ENCODE data around the gene OR13C4. TPM values are rescaled to one million over a fixed set of nuclear protein-coding genes. Genes with fewer than 3 reads are reported as not detected.

OR13C4 gene
- total RNA-seq, 1 experiment from 2014 or later, result not detected

Other genes starting within 250 kb of the OR13C4 start
- gene OR13F1, start 22.9 kb downstream of the OR13C4 start, total RNA-seq (2014; rRNA removed), result not detected in 2 replicates
- not detected in 2 replicates for gene OR13C3, start 9.6 kb upstream of the OR13C4 start, total RNA-seq (2014; rRNA removed)
- gene OR13C8, start 42.0 kb upstream of the OR13C4 start, total RNA-seq (2014; rRNA removed), result not detected in 2 replicates
- not detected in 2 replicates for gene OR13C5, start 72.2 kb upstream of the OR13C4 start, total RNA-seq (2014; rRNA removed)
- not detected in 2 replicates for gene OR13C2, start 78.4 kb upstream of the OR13C4 start, total RNA-seq (2014; rRNA removed)
- gene OR13C9, start 91.0 kb upstream of the OR13C4 start, total RNA-seq (2014; rRNA removed), result not detected in 2 replicates
- gene OR13D1, start 167.3 kb upstream of the OR13C4 start, total RNA-seq (2014; rRNA removed), result not detected in 2 replicates
- 27.0 and 28.9 TPM in 2 replicates for gene NIPSNAP3A, start 220.5 kb upstream of the OR13C4 start, total RNA-seq (2014; rRNA removed)
- 0.46 TPM in 1 of 2 replicates, not detected in the other for gene NIPSNAP3B, start 236.9 kb upstream of the OR13C4 start, total RNA-seq (2014; rRNA removed)